Neural progenitor cell (in vitro differentiated cells): ENCODE results near the gene ERAP2. TPM values are rescaled to one million over a fixed set of nuclear protein-coding genes. Genes with fewer than 3 reads are reported as not detected.

Experiments
- DNase-seq: peaks from one replicate; pipeline ENCODE4 v3.0.0-alpha.2; 2016; ENCODE audit warnings: low spot score
- H2AFZ ChIP-seq: fragments of 200-600 bp; sonication (generic); replicated peaks from 2 replicates; pipeline ENCODE4 v1.6.1; 2016; ENCODE audit warnings: antibody characterized with exemption
- H3F3A ChIP-seq: fragments of 200-600 bp; sonication (generic); 2 replicates; pipeline ENCODE4 v1.6.1; 2016; ENCODE audit warnings: antibody characterized with exemption, low read depth
- H3K27ac ChIP-seq: fragments of 200-600 bp; sonication (generic); 2 replicates; pipeline ENCODE4 v1.5.1; 2016; ENCODE audit warnings: mild to moderate bottlenecking
- H3K27me3 ChIP-seq: fragments of 200-600 bp; sonication (generic); 2 replicates; pipeline ENCODE4 v1.6.1; 2016; ENCODE audit warnings: mild to moderate bottlenecking, moderate library complexity
- H3K36me3 ChIP-seq: fragments of 200-600 bp; sonication (generic); 2 replicates; pipeline ENCODE4 v1.5.1; 2016
- H3K4me1 ChIP-seq: fragments of 200-600 bp; sonication (generic); 2 replicates; pipeline ENCODE4 v1.6.1; 2016; ENCODE audit warnings: mixed run types
- H3K4me2 ChIP-seq: fragments of 200-600 bp; sonication (generic); 2 replicates; pipeline ENCODE4 v1.6.1; 2016
- H3K4me3 ChIP-seq: fragments of 200-600 bp; sonication (generic); 2 replicates; pipeline ENCODE4 v1.5.1; 2016
- H3K79me2 ChIP-seq: fragments of 200-600 bp; sonication (generic); 2 replicates; pipeline ENCODE4 v1.6.1; 2016; ENCODE audit warnings: low read depth
- H3K9ac ChIP-seq: fragments of 200-600 bp; sonication (generic); 2 replicates; pipeline ENCODE4 v1.6.1; 2016
- H3K9me3 ChIP-seq: fragments of 200-600 bp; sonication (generic); 2 replicates; pipeline ENCODE4 v1.5.1; 2016; ENCODE audit warnings: low read depth
- H4K20me1 ChIP-seq: fragments of 200-600 bp; sonication (generic); 2 replicates; pipeline ENCODE4 v1.6.1; 2016; ENCODE audit warnings: low read depth
- H3K27ac Mint-ChIP-seq: 3 replicates; pipeline ENCODE4 v1.8.0; 2021; ENCODE audit warnings: mixed read lengths
- H3K27me3 Mint-ChIP-seq: 2 replicates; pipeline ENCODE4 v1.8.0; 2022; ENCODE audit warnings: low read depth, mild to moderate bottlenecking, inconsistent platforms, moderate library complexity, mixed read lengths; ENCODE audit not compliant: insufficient read depth
- H3K36me3 Mint-ChIP-seq: 3 replicates; pipeline ENCODE4 v1.8.0; 2021; ENCODE audit warnings: mixed read lengths
- H3K4me1 Mint-ChIP-seq: 3 replicates; pipeline ENCODE4 v1.8.0; 2021; ENCODE audit warnings: mixed read lengths
- H3K4me3 Mint-ChIP-seq: 3 replicates; pipeline ENCODE4 v1.8.0; 2021; ENCODE audit warnings: mild to moderate bottlenecking, moderate library complexity, mixed read lengths
- H3K9me3 Mint-ChIP-seq: 3 replicates; pipeline ENCODE4 v1.8.0; 2020; ENCODE audit warnings: mixed read lengths
- EZH2 ChIP-seq: fragments of 200-600 bp; sonication (generic); IDR thresholded peaks from 2 replicates; pipeline ENCODE4 v1.6.1; 2017; ENCODE audit warnings: antibody characterized with exemption, mild to moderate bottlenecking, moderate library complexity
- EZH2phosphoT487 ChIP-seq: fragments of 200-600 bp; sonication (generic); IDR thresholded peaks from 2 replicates; pipeline ENCODE4 v1.6.1; 2017; ENCODE audit warnings: antibody characterized with exemption
- total RNA-seq: library from RNA; depleted of rRNA; stranded (reverse); fragments of >200 nt; gene quantifications from 2 replicates; pipeline ENCODE4 v1.2.3, GENCODE V29; 2015; ENCODE audit warnings: low replicate concordance
- TF ChIP-seq, protein P1 (sequence below): fragments of 200-600 bp; sonication (generic); IDR thresholded peaks from 2 replicates; pipeline ENCODE4 v1.5.1; 2017; ENCODE audit warnings: antibody characterized with exemption, mild to moderate bottlenecking

Gene ERAP2
- total RNA-seq, 1 donor from 2014 or later: not detected

DNA sequence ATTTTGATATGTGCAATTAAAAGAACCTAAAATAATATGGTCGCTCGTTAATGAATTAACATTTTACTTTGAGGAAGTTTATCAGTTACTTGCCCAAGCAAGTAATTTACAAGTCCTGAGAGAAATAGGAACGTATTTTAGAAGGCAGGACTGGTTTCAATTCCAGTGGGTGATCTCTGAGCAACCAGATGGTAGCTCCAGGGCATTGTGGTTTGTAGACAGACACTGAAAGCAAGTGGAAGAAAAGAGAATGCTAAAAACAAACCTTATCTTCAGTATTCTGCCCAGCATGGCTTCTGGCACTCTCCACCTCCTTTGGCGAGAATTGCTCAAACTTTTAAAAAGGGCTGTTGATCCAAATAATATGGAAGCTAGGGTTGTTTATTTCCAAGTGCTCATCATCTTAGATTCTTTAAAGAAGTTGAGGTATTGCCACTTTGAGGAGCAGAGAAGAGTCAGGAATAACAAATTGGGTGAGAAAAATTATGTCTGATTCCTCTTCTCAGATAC is 31.8 kb upstream of the ERAP2 start:
- Histone ChIP-seq H3K9me3 (peaks cover 7% of the 10 kb centered on the region), H3K27ac (no peak overlapping the region), H3K9ac (no peak overlapping the region), H3K36me3 (no peaks in the 10 kb centered on the region), H3K4me3 (no peak overlapping the region), H4K20me1 (no peaks in the 10 kb centered on the region), H3K27me3 (no peaks in the 10 kb centered on the region), H2AFZ (peak overlapping the region; percentile 51), H3K4me2 (no peak overlapping the region), H3K4me1 (peaks cover 1% of the 10 kb centered on the region), H3F3A (no peaks in the 10 kb centered on the region), H3K79me2 (no peaks in the 10 kb centered on the region)
- Mint-ChIP-seq H3K27ac (no peak overlapping the region), H3K4me3 (no peak overlapping the region), H3K4me1 (no peaks in the 10 kb centered on the region), H3K27me3 (peaks cover 2% of the 10 kb centered on the region), H3K9me3 (peaks cover 18% of the 10 kb centered on the region), H3K36me3 (peaks cover 3% of the 10 kb centered on the region)
- DNase-seq: no peak
- no peak for TF ChIP-seq EZH2phosphoT487
- TF ChIP-seq EZH2: no peak
- TF ChIP-seq, protein P1, sequence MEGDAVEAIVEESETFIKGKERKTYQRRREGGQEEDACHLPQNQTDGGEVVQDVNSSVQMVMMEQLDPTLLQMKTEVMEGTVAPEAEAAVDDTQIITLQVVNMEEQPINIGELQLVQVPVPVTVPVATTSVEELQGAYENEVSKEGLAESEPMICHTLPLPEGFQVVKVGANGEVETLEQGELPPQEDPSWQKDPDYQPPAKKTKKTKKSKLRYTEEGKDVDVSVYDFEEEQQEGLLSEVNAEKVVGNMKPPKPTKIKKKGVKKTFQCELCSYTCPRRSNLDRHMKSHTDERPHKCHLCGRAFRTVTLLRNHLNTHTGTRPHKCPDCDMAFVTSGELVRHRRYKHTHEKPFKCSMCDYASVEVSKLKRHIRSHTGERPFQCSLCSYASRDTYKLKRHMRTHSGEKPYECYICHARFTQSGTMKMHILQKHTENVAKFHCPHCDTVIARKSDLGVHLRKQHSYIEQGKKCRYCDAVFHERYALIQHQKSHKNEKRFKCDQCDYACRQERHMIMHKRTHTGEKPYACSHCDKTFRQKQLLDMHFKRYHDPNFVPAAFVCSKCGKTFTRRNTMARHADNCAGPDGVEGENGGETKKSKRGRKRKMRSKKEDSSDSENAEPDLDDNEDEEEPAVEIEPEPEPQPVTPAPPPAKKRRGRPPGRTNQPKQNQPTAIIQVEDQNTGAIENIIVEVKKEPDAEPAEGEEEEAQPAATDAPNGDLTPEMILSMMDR: no peak

DNA sequence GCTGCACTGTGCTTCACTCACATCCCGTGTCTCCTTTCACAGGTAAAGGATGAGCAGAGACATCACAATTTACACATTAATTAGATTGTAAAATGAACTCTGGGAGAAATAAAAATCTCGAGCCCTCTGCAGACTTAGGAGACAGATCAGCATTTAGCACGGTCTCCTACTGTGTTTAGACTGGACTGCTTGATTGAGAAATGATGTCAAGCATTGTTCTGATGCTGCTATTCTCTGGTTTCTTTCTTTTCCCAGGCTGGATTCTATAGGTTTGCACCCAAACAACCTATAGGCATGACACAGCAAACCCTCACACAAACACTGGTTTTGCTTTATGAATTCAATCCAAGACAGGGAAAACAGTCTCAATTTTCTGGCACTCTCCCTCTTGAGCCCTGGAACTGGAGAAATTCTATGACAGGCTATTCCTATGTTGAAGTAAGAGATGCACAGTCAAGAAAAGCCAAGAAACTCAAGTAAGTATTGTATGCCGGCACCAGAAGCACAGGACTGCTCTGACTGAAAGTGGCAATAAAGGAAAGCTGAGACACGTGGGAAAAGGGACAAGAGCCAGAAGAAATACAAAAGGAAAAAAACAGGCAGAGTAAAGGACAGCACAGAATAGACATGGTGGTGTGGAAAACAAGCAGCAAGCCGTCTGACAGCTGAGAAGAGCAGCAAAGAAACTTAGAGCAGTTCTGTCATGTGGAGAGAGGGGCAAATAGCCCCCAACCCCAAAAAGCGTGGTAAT is 24.8 kb upstream of the ERAP2 start:
- Histone ChIP-seq H2AFZ (peak overlapping the region; percentile 30), H3K4me2 (peak overlapping the region; percentile 18), H3K4me3 (peak overlapping the region; percentile 1), H3K9ac (no peak overlapping the region), H3K27ac (no peak overlapping the region), H3K9me3 (peaks cover 12% of the 10 kb centered on the region), H3K79me2 (no peaks in the 10 kb centered on the region), H3F3A (peaks cover 6% of the 10 kb centered on the region), H3K36me3 (no peaks in the 10 kb centered on the region), H4K20me1 (no peaks in the 10 kb centered on the region), H3K27me3 (no peaks in the 10 kb centered on the region), H3K4me1 (peaks cover 9% of the 10 kb centered on the region)
- DNase-seq: peak; percentile 39
- peaks cover 4% of the 10 kb centered on the region for H3K4me1 Mint-ChIP-seq
- no peak overlapping the region for H3K27ac Mint-ChIP-seq
- peaks cover 4% of the 10 kb centered on the region for H3K36me3 Mint-ChIP-seq
- TF ChIP-seq EZH2phosphoT487 (no peak), EZH2 (no peak)
- TF ChIP-seq, protein P1: no peak
- H3K27me3 Mint-ChIP-seq: peaks cover 5% of the 10 kb centered on the region
- H3K9me3 Mint-ChIP-seq: peaks cover 21% of the 10 kb centered on the region
- no peak overlapping the region for H3K4me3 Mint-ChIP-seq

DNA sequence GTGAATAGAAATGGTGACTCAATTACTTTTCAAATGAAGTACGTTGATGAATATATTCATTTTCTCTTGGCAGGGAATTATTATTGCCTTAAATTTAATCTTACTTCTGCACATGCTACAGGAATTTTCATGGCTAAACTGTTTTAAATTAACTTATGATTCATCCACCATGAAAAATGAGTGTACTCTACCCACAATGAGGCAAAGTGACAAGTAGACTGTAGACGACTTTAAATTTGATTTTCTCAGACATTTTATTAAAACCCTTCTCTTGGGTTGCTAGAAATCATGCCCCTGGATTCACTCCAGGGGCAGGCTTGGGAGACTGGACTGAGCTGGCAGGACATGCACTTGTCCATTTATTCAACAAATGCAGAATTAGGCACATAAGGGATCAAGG is 23.5 kb upstream of the ERAP2 start:
- Mint-ChIP-seq H3K9me3 (peaks cover 17% of the 10 kb centered on the region), H3K4me1 (peaks cover 4% of the 10 kb centered on the region), H3K36me3 (peaks cover 4% of the 10 kb centered on the region), H3K4me3 (no peak overlapping the region), H3K27me3 (peaks cover 5% of the 10 kb centered on the region), H3K27ac (no peak overlapping the region)
- Histone ChIP-seq H3K4me1 (peaks cover 9% of the 10 kb centered on the region), H4K20me1 (no peaks in the 10 kb centered on the region), H3K27me3 (no peaks in the 10 kb centered on the region), H3K9ac (no peak overlapping the region), H3K4me2 (no peak overlapping the region), H2AFZ (no peak overlapping the region), H3K27ac (no peak overlapping the region), H3K4me3 (no peak overlapping the region), H3K36me3 (no peaks in the 10 kb centered on the region), H3K9me3 (peaks cover 12% of the 10 kb centered on the region), H3K79me2 (no peaks in the 10 kb centered on the region), H3F3A (peaks cover 6% of the 10 kb centered on the region)
- TF ChIP-seq EZH2phosphoT487: no peak
- no peak for TF ChIP-seq EZH2
- TF ChIP-seq, protein P1: no peak
- no peak for DNase-seq
